ENCODE results near the gene VRK1. TPM values are rescaled to one million over a fixed set of nuclear protein-coding genes. Genes with fewer than 3 reads are reported as not detected.
"Not testable (repeated sequence)": the region's sequence is repeated elsewhere in the genome, so short reads cannot be mapped to it uniquely, and the experiment has no call there.

VRK1 gene
- total RNA-seq, 4 donors from 2014 or later: 13.7 to 17.9 (median 13.8) TPM; not detected in 1

GRCh38 chr14:96756745-96757144 is 40.4 kb upstream of the VRK1 start:
- DNase-seq: no peak
- Histone ChIP-seq H3K4me1 (no peaks in the 10 kb centered on the region), H3K27me3 (no peaks in the 10 kb centered on the region), H3K27ac (no peak overlapping the region), H3K4me3 (no peak overlapping the region), H3K9me3 (no peaks in the 10 kb centered on the region), H3K36me3 (no peaks in the 10 kb centered on the region)
- TF ChIP-seq CTCF (IDR thresholded peaks at IDR 0.05) (no peak), POLR2AphosphoS5 (IDR thresholded peaks at IDR 0.05) (no peak), EP300 (IDR thresholded peaks at IDR 0.05; ENCODE audit: low read depth) (no peak), POLR2A (IDR thresholded peaks at IDR 0.05) (no peak)
- intact Hi-C loops (cut with DNase I; ENCODE audit: low total_unique reads): no loop called here
- 26 to 40% methylated on average over 5 of the region's 5 CpGs for WGBS, 2 donors (ENCODE audit: low coverage in 1 of 2)
- in situ Hi-C loops (cut with MboI; ENCODE audit: low pct_ligation_motif_present in 1 of 4, low pct_unique_long_range_greater_than_20kb in 1 of 4, low sequenced_read_pairs in 3 of 4): no loop called here

GRCh38 chr14:96757456-96757855 is 39.7 kb upstream of the VRK1 start:
- Histone ChIP-seq H3K4me1 (no peaks in the 10 kb centered on the region), H3K9me3 (no peaks in the 10 kb centered on the region), H3K27ac (no peak overlapping the region), H3K27me3 (no peaks in the 10 kb centered on the region), H3K36me3 (no peaks in the 10 kb centered on the region), H3K4me3 (no peak overlapping the region)
- intact Hi-C loops (cut with DNase I; ENCODE audit: low total_unique reads) (no loop called here), in situ Hi-C loops (cut with MboI; ENCODE audit: low pct_ligation_motif_present in 1 of 4, low pct_unique_long_range_greater_than_20kb in 1 of 4, low sequenced_read_pairs in 3 of 4) (no loop called here)
- 71% methylated on average over 6 of the region's 7 CpGs; no CpG with 5 or more reads in 1 of the 2 donors for WGBS, 2 donors (ENCODE audit: low coverage in 1 of 2)
- TF ChIP-seq CTCF (IDR thresholded peaks at IDR 0.05) (no peak), POLR2AphosphoS5 (IDR thresholded peaks at IDR 0.05) (no peak), POLR2A (IDR thresholded peaks at IDR 0.05) (no peak), EP300 (IDR thresholded peaks at IDR 0.05; ENCODE audit: low read depth) (no peak)
- DNase-seq: no peak

GRCh38 chr14:96761066-96761465 is 36.1 kb upstream of the VRK1 start:
- Histone ChIP-seq H3K36me3 (no peaks in the 10 kb centered on the region), H3K27me3 (no peaks in the 10 kb centered on the region), H3K4me1 (no peaks in the 10 kb centered on the region), H3K4me3 (no peak overlapping the region), H3K9me3 (no peaks in the 10 kb centered on the region), H3K27ac (no peak overlapping the region)
- intact Hi-C loops (cut with DNase I; ENCODE audit: low total_unique reads): no loop called here
- in situ Hi-C loops (cut with MboI; ENCODE audit: low pct_ligation_motif_present in 1 of 4, low pct_unique_long_range_greater_than_20kb in 1 of 4, low sequenced_read_pairs in 3 of 4): no loop called here
- TF ChIP-seq POLR2A (IDR thresholded peaks at IDR 0.05): no peak
- TF ChIP-seq EP300 (IDR thresholded peaks at IDR 0.05; ENCODE audit: low read depth): no peak
- no peak for DNase-seq
- 71 to 90% methylated on average over 4 to 6 of the region's 6 CpGs for WGBS, 2 donors (ENCODE audit: low coverage in 1 of 2)

GRCh38 chr14:96762650-96763049 is 34.5 kb upstream of the VRK1 start:
- TF ChIP-seq POLR2AphosphoS5 (IDR thresholded peaks at IDR 0.05) (no peak), EP300 (IDR thresholded peaks at IDR 0.05; ENCODE audit: low read depth) (no peak), CTCF (IDR thresholded peaks at IDR 0.05) (no peak), POLR2A (IDR thresholded peaks at IDR 0.05) (no peak)
- in situ Hi-C loops (cut with MboI; ENCODE audit: low pct_ligation_motif_present in 1 of 4, low pct_unique_long_range_greater_than_20kb in 1 of 4, low sequenced_read_pairs in 3 of 4): no loop called here
- no peak for DNase-seq
- H3K4me3 ChIP-seq: no peak overlapping the region
- H3K4me1 ChIP-seq: no peaks in the 10 kb centered on the region
- intact Hi-C loops (cut with DNase I; ENCODE audit: low total_unique reads): no loop called here
- 3 to 5% methylated on average over 3 of the region's 3 CpGs for WGBS, 2 donors (ENCODE audit: low coverage in 1 of 2)
- no peaks in the 10 kb centered on the region for H3K36me3 ChIP-seq
- H3K27ac ChIP-seq: no peak overlapping the region
- no peaks in the 10 kb centered on the region for H3K27me3 ChIP-seq
- H3K9me3 ChIP-seq: no peaks in the 10 kb centered on the region

- no peaks in the 10 kb centered on the region for H3K27me3 ChIP-seq
- DNase-seq: no peak
- 57 to 95% methylated on average over 2 to 7 of the region's 7 CpGs for WGBS, 2 donors (ENCODE audit: low coverage in 1 of 2)
- no peaks in the 10 kb centered on the region for H3K4me1 ChIP-seq
- no peak overlapping the region for H3K27ac ChIP-seq
- intact Hi-C loops (cut with DNase I; ENCODE audit: low total_unique reads) (no loop called here), in situ Hi-C loops (cut with MboI; ENCODE audit: low pct_ligation_motif_present in 1 of 4, low pct_unique_long_range_greater_than_20kb in 1 of 4, low sequenced_read_pairs in 3 of 4) (no loop called here)
- H3K4me3 ChIP-seq: no peak overlapping the region
- no peaks in the 10 kb centered on the region for H3K36me3 ChIP-seq
- TF ChIP-seq POLR2A (IDR thresholded peaks at IDR 0.05) (no peak), EP300 (IDR thresholded peaks at IDR 0.05; ENCODE audit: low read depth) (no peak), POLR2AphosphoS5 (IDR thresholded peaks at IDR 0.05) (no peak), CTCF (IDR thresholded peaks at IDR 0.05) (no peak)
- H3K9me3 ChIP-seq: no peaks in the 10 kb centered on the region
Measured at GRCh38 chr14:96764012-96764411, 33.2 kb upstream of the VRK1 start.

- H3K36me3 ChIP-seq; H3K27me3 ChIP-seq; H3K4me1 ChIP-seq; in situ Hi-C loops (cut with MboI; ENCODE audit: low pct_ligation_motif_present in 1 of 4, low pct_unique_long_range_greater_than_20kb in 1 of 4, low sequenced_read_pairs in 3 of 4); H3K27ac ChIP-seq; H3K4me3 ChIP-seq; intact Hi-C loops (cut with DNase I; ENCODE audit: low total_unique reads); H3K9me3 ChIP-seq; DNase-seq: not testable (repeated sequence)
- 86% methylated on average over 1 of the region's 1 CpG; no CpG with 5 or more reads in 1 of the 2 donors for WGBS, 2 donors (ENCODE audit: low coverage in 1 of 2)
Measured at GRCh38 chr14:96765205-96765604, 32.0 kb upstream of the VRK1 start.

Measured in transverse colon (tissue), 4 donors.